CD4-positive, alpha-beta T cell (primary cell): ENCODE data around the gene CHD9. TPM values are rescaled to one million over a fixed set of nuclear protein-coding genes. Genes with fewer than 3 reads are reported as not detected.

Experiments
- ATAC-seq: fragments of 200-7000 bp; cut with Tn5 transposase; one replicate; pipeline ENCODE4 v1.10.0; 2022; ENCODE audit warnings: mild to moderate bottlenecking; ENCODE audit not compliant: poor library complexity
- CTCF ChIA-PET: fragments of 350-600 bp; sonication (Branson Sonifier 250); formaldehyde crosslinking; loops from one replicate; lab custom pipeline; 2021; ENCODE audit warnings: antibody characterized with exemption, inconsistent platforms; lab: Charles Lee
- POLR2A ChIA-PET: fragments of 350-600 bp; sonication (Branson Sonifier 250); formaldehyde crosslinking; loops from one replicate; lab custom pipeline; 2021; ENCODE audit warnings: antibody characterized with exemption, inconsistent platforms; lab: Charles Lee
- DNase-seq, 14 experiments: peaks; one replicate each; pipeline ENCODE4 v3.0.0-alpha.2; 2013 to 2020; ENCODE audit warnings: mixed read lengths in 2 of 14
- H3K27ac ChIP-seq, 2 donors: one replicate each; pipeline versions ENCODE4 v1.5.1 to v1.7.0; 2013; ENCODE audit warnings: low read length in 2 of 2, low read depth in 1 of 2, mild to moderate bottlenecking in 1 of 2
- H3K27me3 ChIP-seq, 2 experiments: 1 replicate in 1 of 2; 2 replicates in 1 of 2; pipeline versions ENCODE4 v1.6.1 to v1.7.0; 2013; ENCODE audit warnings: low read length in 2 of 2, control low read depth in 1 of 2, mild to moderate bottlenecking in 1 of 2, moderate library complexity in 1 of 2; ENCODE audit not compliant: insufficient read depth in 2 of 2, control insufficient read depth in 1 of 2
- H3K36me3 ChIP-seq: one replicate; pipeline ENCODE4 v1.6.1; 2013; ENCODE audit warnings: low read length, control low read depth; ENCODE audit not compliant: insufficient read depth
- H3K4me1 ChIP-seq: one replicate; pipeline ENCODE4 v1.6.1; 2013; ENCODE audit warnings: low read length, control low read depth; ENCODE audit not compliant: insufficient read depth
- H3K4me3 ChIP-seq: one replicate; pipeline ENCODE4 v1.5.1; 2013; ENCODE audit warnings: mild to moderate bottlenecking, low read length, moderate library complexity
- H3K9me3 ChIP-seq, 2 experiments: 1 replicate in 1 of 2; 2 replicates in 1 of 2; pipeline versions ENCODE4 v1.6.1 to v1.7.0; 2013; ENCODE audit warnings: low read length in 2 of 2, mild to moderate bottlenecking in 2 of 2, control low read depth in 1 of 2, moderate library complexity in 1 of 2; ENCODE audit not compliant: control insufficient read depth in 1 of 2, insufficient read depth in 1 of 2
- H3K27ac Mint-ChIP-seq: one replicate; pipeline ENCODE4 v1.8.0; 2020; ENCODE audit warnings: mixed read lengths
- H3K27me3 Mint-ChIP-seq: one replicate; pipeline ENCODE4 v1.8.0; 2021; ENCODE audit warnings: mixed read lengths
- H3K36me3 Mint-ChIP-seq: one replicate; pipeline ENCODE4 v1.8.0; 2021; ENCODE audit warnings: low read depth, mixed read lengths
- H3K4me1 Mint-ChIP-seq: one replicate; pipeline ENCODE4 v1.8.0; 2021; ENCODE audit warnings: low read depth, mixed read lengths
- H3K4me3 Mint-ChIP-seq: one replicate; pipeline ENCODE4 v1.8.0; 2020; ENCODE audit warnings: mild to moderate bottlenecking, mixed read lengths
- H3K9me3 Mint-ChIP-seq: one replicate; pipeline ENCODE4 v1.8.0; 2020; ENCODE audit warnings: mixed read lengths
- intact Hi-C, 2 experiments: fragments of 100-400 bp; cut with DNase I in 1 of 2; cut with micrococcal nuclease in 1 of 2; formaldehyde crosslinking; loops; one replicate each; pipeline versions ENCODE4 v1.15.1 to v1.9.0; 2023 to 2025; cut with DNase I, micrococcal nuclease
- total RNA-seq, 174 experiments: library from RNA in 2 of 174; stranded (reverse) in 2 of 174; gene quantifications; one replicate each; pipeline ENCODE4 v1.2.3 and lab custom pipeline; 2021 to 2026
- TF ChIP-seq, protein P1 (sequence below): fragments of 200-600 bp; IDR thresholded peaks from one replicate; pipeline ENCODE4 v1.8.0; 2022; ENCODE audit warnings: antibody characterized with exemption, mild to moderate bottlenecking

CHD9 gene
- total RNA-seq, 2 experiments from 2014 or later = 28.2 to 28.8 TPM

DNA sequence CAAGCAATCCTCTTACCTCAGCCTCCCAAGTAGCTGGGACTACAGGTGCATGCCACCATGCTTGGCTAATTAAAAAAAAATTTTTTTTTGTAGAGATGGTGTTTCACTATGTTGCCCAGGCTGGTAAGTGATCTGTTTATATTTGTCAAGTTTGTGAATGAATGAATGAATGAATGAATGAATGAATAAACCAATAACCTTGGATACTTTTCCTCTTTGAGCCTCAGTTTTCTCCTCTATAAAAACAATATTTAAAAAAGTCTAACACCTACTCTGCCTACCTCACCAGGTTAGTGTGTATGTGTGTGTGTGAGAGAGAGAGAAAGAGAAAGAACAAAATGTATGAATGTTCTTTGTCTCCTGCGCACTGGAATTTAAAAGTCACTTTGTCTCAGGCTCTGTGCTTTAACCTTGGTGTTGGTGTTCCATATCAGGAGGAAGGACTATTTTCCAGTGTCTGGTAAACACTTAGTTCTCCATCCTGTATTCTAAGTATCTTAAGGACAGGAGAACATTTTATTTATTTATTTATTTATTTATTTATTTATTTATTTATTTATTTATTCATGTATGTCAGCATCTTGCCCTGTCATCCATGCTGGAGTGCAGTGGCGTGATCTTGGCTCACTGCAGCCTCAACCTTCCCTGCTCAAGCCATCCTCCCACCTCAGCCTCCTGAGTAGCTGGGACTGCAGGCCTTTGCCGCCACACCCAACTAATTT, 27.1 kb downstream of the CHD9 start:
- no peak for DNase-seq
- ChIA-PET POLR2A (no interaction called here), CTCF (no interaction called here)
- Histone ChIP-seq H3K27ac (no peak overlapping the region), H3K36me3 (no peaks in the 10 kb centered on the region), H3K27me3 (no peaks in the 10 kb centered on the region), H3K4me3 (no peak overlapping the region), H3K9me3 (no peaks in the 10 kb centered on the region), H3K4me1 (no peaks in the 10 kb centered on the region)
- Mint-ChIP-seq H3K27ac (no peak overlapping the region), H3K27me3 (no peaks in the 10 kb centered on the region), H3K36me3 (no peaks in the 10 kb centered on the region), H3K9me3 (no peaks in the 10 kb centered on the region), H3K4me3 (no peak overlapping the region), H3K4me1 (no peaks in the 10 kb centered on the region)
- TF ChIP-seq, protein P1, sequence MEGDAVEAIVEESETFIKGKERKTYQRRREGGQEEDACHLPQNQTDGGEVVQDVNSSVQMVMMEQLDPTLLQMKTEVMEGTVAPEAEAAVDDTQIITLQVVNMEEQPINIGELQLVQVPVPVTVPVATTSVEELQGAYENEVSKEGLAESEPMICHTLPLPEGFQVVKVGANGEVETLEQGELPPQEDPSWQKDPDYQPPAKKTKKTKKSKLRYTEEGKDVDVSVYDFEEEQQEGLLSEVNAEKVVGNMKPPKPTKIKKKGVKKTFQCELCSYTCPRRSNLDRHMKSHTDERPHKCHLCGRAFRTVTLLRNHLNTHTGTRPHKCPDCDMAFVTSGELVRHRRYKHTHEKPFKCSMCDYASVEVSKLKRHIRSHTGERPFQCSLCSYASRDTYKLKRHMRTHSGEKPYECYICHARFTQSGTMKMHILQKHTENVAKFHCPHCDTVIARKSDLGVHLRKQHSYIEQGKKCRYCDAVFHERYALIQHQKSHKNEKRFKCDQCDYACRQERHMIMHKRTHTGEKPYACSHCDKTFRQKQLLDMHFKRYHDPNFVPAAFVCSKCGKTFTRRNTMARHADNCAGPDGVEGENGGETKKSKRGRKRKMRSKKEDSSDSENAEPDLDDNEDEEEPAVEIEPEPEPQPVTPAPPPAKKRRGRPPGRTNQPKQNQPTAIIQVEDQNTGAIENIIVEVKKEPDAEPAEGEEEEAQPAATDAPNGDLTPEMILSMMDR = no peak
- ATAC-seq = no peak
- intact Hi-C loops = no loop called here

DNA sequence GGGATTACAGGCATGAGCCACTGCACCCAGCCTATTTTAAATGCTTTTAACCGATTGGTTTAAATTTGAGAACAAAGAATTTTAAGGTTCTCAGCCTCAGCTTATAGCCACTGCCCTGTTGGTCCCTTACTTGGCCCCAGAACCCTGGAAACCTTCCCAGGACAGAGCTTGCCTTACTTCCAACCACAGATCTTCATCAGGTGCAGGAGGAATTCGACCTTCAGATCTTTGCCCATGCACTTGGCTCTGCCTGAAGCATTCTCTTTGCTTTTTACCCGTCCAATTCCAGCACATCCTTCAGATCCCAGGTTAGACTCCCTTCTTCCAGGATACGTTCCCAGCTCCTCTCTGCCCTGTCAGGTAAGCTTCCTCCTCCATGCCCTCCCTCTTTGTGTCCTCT, 27.7 kb downstream of the CHD9 start:
- CTCF ChIA-PET = no interaction called here
- Histone ChIP-seq H3K4me3 (no peak overlapping the region), H3K9me3 (no peaks in the 10 kb centered on the region), H3K4me1 (no peaks in the 10 kb centered on the region), H3K27ac (no peak overlapping the region), H3K27me3 (no peaks in the 10 kb centered on the region), H3K36me3 (no peaks in the 10 kb centered on the region)
- intact Hi-C loops = no loop called here
- Mint-ChIP-seq H3K9me3 (no peaks in the 10 kb centered on the region), H3K36me3 (no peaks in the 10 kb centered on the region), H3K27ac (no peak overlapping the region), H3K4me1 (no peaks in the 10 kb centered on the region), H3K27me3 (no peaks in the 10 kb centered on the region), H3K4me3 (no peak overlapping the region)
- no peak for DNase-seq
- ATAC-seq = no peak
- TF ChIP-seq, protein P1 = no peak
- POLR2A ChIA-PET = no interaction called here

DNA sequence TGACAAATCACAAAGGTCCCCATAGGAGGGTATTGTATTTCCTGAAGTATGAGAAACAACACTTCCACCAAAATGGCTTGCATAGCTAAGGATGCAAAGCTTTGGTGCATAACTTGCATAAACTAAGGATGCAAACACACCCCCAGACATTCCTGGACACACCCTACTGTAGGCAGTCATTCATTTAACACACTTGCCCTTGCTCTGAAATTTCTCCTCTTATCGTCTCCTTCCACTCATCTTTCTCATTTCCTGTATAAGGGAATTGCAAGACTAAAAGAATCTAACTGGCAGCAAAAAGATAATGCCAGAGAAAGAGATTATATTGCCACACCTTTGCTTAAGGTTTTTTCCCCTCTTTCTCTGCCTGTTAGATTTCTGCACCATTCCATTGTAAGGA, 28.3 kb downstream of the CHD9 start:
- H3K4me1 Mint-ChIP-seq = no peaks in the 10 kb centered on the region
- Histone ChIP-seq H3K4me1 (no peaks in the 10 kb centered on the region), H3K9me3 (no peaks in the 10 kb centered on the region), H3K4me3 (no peak overlapping the region), H3K27me3 (no peaks in the 10 kb centered on the region), H3K27ac (no peak overlapping the region), H3K36me3 (no peaks in the 10 kb centered on the region)
- intact Hi-C loops = no loop called here
- H3K27ac Mint-ChIP-seq = no peak overlapping the region
- no peak overlapping the region for H3K4me3 Mint-ChIP-seq
- TF ChIP-seq, protein P1 = no peak
- H3K36me3 Mint-ChIP-seq = no peaks in the 10 kb centered on the region
- ATAC-seq = no peak
- ChIA-PET CTCF (no interaction called here), POLR2A (no interaction called here)
- no peaks in the 10 kb centered on the region for H3K27me3 Mint-ChIP-seq
- no peak for DNase-seq
- no peaks in the 10 kb centered on the region for H3K9me3 Mint-ChIP-seq
